ENCODE measurements around the gene SPINK5. TPM values are rescaled to one million over a fixed set of nuclear protein-coding genes. Genes with fewer than 3 reads are reported as not detected.
"Not testable (repeated sequence)": the region's sequence is repeated elsewhere in the genome, so short reads cannot be mapped to it uniquely, and the experiment has no call there.

SPINK5 gene
- total and polyA plus RNA-seq, 2 experiments from 2014 or later = 3.5 to 6.1 TPM

DNA sequence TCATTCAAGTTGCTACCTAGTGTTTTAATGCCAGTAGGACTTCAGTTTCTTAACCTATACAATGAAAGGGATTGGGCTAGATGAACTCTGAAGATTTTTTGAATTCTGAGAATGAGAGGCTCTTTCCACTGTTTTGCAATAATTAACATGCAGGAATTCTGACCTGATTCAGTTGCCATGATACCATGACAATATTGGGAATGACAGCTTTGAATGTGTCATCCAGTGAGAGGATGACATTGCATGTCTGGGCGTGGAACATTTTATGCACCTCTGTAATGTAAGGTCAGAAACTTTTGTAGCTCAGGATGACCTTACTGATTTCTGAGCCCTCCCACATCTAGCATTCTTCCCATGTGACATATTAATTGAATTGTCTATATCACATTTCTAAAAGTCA is 30.6 kb upstream of the SPINK5 start:
- DNase-seq (ENCODE audit: low read depth in 1 of 2, low spot score in 1 of 2) = no peak
- Histone ChIP-seq H3K4me3 (no peak overlapping the region), H3K36me3 (no peaks in the 10 kb centered on the region), H3K27ac (no peak overlapping the region), H3K27me3 (no peaks in the 10 kb centered on the region), H3K9me3 (ENCODE audit: low read depth) (no peaks in the 10 kb centered on the region), H3K4me1 (ENCODE audit: low read depth) (no peaks in the 10 kb centered on the region)
- TF ChIP-seq, protein P1, sequence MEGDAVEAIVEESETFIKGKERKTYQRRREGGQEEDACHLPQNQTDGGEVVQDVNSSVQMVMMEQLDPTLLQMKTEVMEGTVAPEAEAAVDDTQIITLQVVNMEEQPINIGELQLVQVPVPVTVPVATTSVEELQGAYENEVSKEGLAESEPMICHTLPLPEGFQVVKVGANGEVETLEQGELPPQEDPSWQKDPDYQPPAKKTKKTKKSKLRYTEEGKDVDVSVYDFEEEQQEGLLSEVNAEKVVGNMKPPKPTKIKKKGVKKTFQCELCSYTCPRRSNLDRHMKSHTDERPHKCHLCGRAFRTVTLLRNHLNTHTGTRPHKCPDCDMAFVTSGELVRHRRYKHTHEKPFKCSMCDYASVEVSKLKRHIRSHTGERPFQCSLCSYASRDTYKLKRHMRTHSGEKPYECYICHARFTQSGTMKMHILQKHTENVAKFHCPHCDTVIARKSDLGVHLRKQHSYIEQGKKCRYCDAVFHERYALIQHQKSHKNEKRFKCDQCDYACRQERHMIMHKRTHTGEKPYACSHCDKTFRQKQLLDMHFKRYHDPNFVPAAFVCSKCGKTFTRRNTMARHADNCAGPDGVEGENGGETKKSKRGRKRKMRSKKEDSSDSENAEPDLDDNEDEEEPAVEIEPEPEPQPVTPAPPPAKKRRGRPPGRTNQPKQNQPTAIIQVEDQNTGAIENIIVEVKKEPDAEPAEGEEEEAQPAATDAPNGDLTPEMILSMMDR (IDR thresholded peaks at IDR 0.05; ENCODE audit: low read depth, low read length) = no peak

DNA sequence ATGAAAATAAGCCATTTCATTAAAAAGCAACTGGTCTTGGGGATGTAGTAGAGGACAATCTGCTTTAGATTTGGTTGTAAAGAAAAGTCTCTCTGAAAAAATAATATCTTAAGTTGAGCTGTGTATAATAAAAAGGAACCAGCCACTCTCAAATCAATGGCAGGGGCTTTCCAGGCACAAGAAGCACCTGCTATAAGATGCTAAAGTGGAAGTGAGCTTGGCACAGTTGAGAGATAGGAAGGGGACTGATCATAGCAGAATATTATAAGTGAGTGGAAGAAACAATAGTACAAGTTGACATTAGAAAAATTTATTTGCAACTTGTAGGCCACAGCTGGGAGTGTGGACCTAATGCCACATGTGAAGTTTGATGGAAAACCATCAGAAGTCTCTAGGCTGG is 28.1 kb upstream of the SPINK5 start:
- H3K36me3 ChIP-seq = no peaks in the 10 kb centered on the region
- H3K27me3 ChIP-seq = no peaks in the 10 kb centered on the region
- no peak overlapping the region for H3K4me3 ChIP-seq
- TF ChIP-seq, protein P1 (IDR thresholded peaks at IDR 0.05; ENCODE audit: low read depth, low read length) = no peak
- H3K9me3 ChIP-seq (ENCODE audit: low read depth) = no peaks in the 10 kb centered on the region
- no peak for DNase-seq (ENCODE audit: low read depth in 1 of 2, low spot score in 1 of 2)
- no peak overlapping the region for H3K27ac ChIP-seq
- H3K4me1 ChIP-seq (ENCODE audit: low read depth) = no peaks in the 10 kb centered on the region

DNA sequence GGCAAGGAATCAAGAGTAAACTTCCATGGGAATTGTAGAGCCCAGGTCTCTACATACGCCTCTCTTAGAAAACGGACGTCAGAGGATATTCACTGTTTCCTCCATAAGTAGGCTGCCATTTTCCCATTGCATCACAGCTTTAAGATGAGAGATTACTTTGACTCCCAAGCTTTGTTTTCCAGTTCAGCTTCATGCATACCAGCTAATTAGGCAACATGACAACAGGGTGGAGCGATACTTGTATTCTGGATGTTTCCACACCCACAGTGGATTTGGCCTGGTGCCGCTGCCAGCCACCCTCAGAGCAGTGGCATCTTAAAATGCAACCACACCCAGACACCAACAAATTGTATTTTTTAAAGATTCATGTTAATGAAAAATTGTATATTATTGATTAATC is 20.9 kb upstream of the SPINK5 start:
- no peaks in the 10 kb centered on the region for H3K4me1 ChIP-seq (ENCODE audit: low read depth)
- H3K27me3 ChIP-seq = no peaks in the 10 kb centered on the region
- no peak overlapping the region for H3K4me3 ChIP-seq
- H3K36me3 ChIP-seq = no peaks in the 10 kb centered on the region
- H3K27ac ChIP-seq = no peak overlapping the region
- TF ChIP-seq, protein P1 (IDR thresholded peaks at IDR 0.05; ENCODE audit: low read depth, low read length) = no peak
- no peak for DNase-seq (ENCODE audit: low read depth in 1 of 2, low spot score in 1 of 2)
- no peaks in the 10 kb centered on the region for H3K9me3 ChIP-seq (ENCODE audit: low read depth)

DNA sequence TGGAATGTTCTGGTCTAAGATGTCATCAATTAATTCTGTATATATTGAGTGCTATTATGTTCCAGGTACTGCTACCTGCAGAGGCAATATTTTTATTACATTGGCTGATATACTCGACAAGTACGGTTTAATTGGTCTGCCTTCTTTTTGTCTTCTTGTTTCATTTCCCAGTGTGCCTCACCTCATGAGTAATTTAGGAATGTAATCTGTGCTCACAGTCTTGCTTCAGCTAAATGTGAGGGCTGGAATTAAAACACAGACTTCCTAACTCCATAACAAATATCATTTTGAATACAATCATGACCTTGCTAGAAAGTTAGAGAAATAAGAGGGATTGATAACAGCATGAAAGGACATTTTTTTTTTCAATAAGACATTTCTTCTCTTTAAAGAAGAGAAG is 20.1 kb upstream of the SPINK5 start:
- Histone ChIP-seq H3K36me3 (no peaks in the 10 kb centered on the region), H3K9me3 (ENCODE audit: low read depth) (no peaks in the 10 kb centered on the region), H3K27me3 (no peaks in the 10 kb centered on the region), H3K4me1 (ENCODE audit: low read depth) (no peaks in the 10 kb centered on the region), H3K4me3 (no peak overlapping the region), H3K27ac (no peak overlapping the region)
- DNase-seq (ENCODE audit: low read depth in 1 of 2, low spot score in 1 of 2) = no peak
- TF ChIP-seq, protein P1 (IDR thresholded peaks at IDR 0.05; ENCODE audit: low read depth, low read length) = no peak

DNA sequence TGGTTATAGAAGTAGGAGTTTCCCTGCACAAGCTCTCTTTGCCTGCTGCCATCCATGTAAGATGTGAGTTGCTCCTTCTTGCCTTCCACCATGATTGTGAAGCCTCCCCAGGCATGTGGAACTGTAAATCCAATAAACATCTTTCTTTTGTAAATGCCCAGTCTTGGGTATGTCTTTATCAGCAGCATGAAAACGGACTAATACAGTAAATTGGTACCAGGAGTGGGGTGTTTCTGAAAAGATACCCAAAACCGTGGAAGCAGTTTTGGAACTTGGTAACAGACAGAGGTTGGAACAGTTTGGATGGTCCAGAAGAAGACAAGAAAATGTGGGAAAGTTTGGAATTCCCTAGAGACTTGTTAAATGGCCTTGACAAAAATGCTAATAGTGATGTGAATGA is 8.6 kb upstream of the SPINK5 start:
- H3K4me3 ChIP-seq = not testable (repeated sequence)

DNA sequence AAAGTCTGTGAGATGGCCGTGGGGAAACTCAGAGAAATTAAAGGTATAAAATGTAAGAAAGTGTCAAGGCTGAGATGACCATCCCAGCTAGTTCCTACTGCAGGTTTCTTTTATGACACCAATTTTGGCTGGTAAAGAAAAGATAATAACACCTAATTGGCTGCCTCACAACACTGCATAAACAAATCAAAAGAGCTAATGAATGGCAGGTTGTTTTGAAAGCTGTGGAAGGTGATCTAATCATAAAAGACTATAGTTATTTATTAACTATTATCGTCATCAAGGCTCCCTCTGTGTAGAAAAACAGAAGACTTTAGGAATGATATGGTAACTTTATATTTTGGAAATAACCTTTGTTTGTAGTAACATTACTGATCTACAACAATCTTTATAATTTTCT is 3.5 kb upstream of the SPINK5 start:
- Histone ChIP-seq H3K27ac (no peak overlapping the region), H3K4me1 (ENCODE audit: low read depth) (no peaks in the 10 kb centered on the region), H3K36me3 (no peaks in the 10 kb centered on the region), H3K27me3 (no peaks in the 10 kb centered on the region), H3K9me3 (ENCODE audit: low read depth) (no peaks in the 10 kb centered on the region), H3K4me3 (no peak overlapping the region)
- DNase-seq (ENCODE audit: low read depth in 1 of 2, low spot score in 1 of 2) = no peak
- TF ChIP-seq, protein P1 (IDR thresholded peaks at IDR 0.05; ENCODE audit: low read depth, low read length) = no peak

More for the DNA sequence above, 8.6 kb upstream of the SPINK5 start:
- H3K36me3 ChIP-seq; H3K27ac ChIP-seq; H3K9me3 ChIP-seq (ENCODE audit: low read depth); DNase-seq (ENCODE audit: low read depth in 1 of 2, low spot score in 1 of 2); H3K4me1 ChIP-seq (ENCODE audit: low read depth); H3K27me3 ChIP-seq: not testable (repeated sequence)

Measured in cardiac muscle cell (in vitro differentiated cells and primary cell).